ENCODE data around the gene PTPRN2. TPM values are rescaled to one million over a fixed set of nuclear protein-coding genes. Genes with fewer than 3 reads are reported as not detected.

The PTPRN2 gene
- total RNA-seq, 2 experiments from 2014 or later, result 0.70 TPM; not detected in 1

DNA sequence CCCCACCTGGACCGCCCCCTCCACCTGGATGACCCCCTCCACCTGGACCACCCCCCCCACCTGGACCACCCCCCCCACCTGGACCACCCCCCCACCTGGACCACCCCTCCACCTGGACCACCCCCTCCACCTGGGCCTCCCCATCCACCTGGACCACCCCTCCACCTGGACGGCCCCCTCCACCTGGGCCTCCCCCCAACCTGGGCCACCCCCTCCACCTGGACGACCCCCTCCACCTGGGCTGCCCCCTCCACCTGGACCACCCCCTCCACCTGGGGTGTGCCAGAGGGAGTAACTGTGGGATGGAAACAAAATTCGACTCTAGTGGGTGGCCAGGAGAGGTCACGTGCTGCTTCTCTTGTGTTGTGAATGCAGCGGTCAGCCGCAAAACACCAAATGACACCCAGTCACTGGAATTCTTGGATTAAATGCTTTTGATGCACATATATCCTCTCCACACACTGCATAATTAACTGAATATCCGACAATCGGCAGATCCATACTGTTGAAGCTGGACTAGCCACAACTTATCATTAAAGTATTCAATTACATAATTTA is 316.7 kb downstream of the PTPRN2 start:
- Histone ChIP-seq H2AFZ (ENCODE audit: low read length) (no peak overlapping the region), H3K9me3 (ENCODE audit: low read length) (no peaks in the 10 kb centered on the region), H3K4me1 (ENCODE audit: insufficient read depth, low read length, poor library complexity, severe bottlenecking) (no peaks in the 10 kb centered on the region), H3K36me3 (ENCODE audit: insufficient read depth, low read length) (no peaks in the 10 kb centered on the region), H3K4me2 (ENCODE audit: low read length) (no peak overlapping the region), H3K9me2 (ENCODE audit: insufficient read depth, low read length) (no peaks in the 10 kb centered on the region), H3K4me3 (ENCODE audit: low read depth, low read length, poor library complexity, severe bottlenecking) (no peak overlapping the region), H3K79me2 (ENCODE audit: insufficient read depth, low read depth, low read length) (no peaks in the 10 kb centered on the region), H4K20me1 (ENCODE audit: insufficient read depth, low read length) (no peaks in the 10 kb centered on the region), H3K27ac (ENCODE audit: low read depth, low read length, poor library complexity, severe bottlenecking) (no peak overlapping the region)
- CTCF ChIA-PET (ENCODE audit: unreplicated experiment), result no interaction called here
- BruUV-seq (replicated peaks), result no TSS peak
- no peak for DNase-seq (ENCODE audit: low spot score)
- POLR2A ChIA-PET, result no interaction called here
- TF ChIP-seq EZH2phosphoT487 (IDR thresholded peaks at IDR 0.05; ENCODE audit: borderline replicate concordance, low read depth, low read length) (no peak), CTCF (conservative IDR thresholded peaks at IDR 0.05; ENCODE audit: low read length) (no peak)
- intact Hi-C loops (cut with micrococcal nuclease; ENCODE audit: unreplicated experiment), result no loop called here

DNA sequence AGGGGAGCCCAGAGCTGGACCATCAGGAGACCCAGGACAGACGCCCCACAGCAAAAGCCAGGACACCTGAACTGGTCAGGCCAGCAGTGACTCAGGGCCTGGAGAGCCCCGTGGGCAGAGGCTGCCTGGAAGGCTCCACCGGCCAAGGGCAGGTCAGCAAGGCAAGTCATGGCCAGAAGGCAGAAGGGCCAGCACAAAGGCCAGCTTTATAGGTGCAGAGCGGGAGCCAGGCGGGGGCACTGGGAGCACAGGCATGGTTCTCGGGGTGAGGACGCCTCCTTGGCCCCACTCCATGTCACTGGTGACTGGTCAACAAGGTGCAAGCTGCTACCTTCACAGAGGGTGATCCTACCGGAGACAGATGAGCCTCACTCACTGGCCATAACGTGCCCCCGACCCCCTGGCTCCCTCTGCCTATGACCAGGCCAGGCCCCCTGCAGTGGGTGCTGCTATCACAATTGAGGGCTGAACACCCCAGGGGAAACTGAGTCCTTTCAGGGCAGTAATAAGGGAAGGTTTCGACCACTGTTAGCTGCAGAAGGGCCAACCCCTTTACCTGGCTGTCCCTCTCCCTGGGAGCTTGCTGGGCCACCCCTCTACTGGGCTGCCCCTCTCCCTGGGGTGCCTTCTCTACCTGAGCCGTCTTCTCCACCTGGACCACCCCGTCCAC is 317.4 kb downstream of the PTPRN2 start:
- no TSS peak for BruUV-seq (replicated peaks)
- ChIA-PET POLR2A (no interaction called here), CTCF (ENCODE audit: unreplicated experiment) (no interaction called here)
- Histone ChIP-seq H3K4me2 (ENCODE audit: low read length) (no peak overlapping the region), H2AFZ (ENCODE audit: low read length) (no peak overlapping the region), H3K9me3 (ENCODE audit: low read length) (no peaks in the 10 kb centered on the region), H4K20me1 (ENCODE audit: insufficient read depth, low read length) (no peaks in the 10 kb centered on the region), H3K9me2 (ENCODE audit: insufficient read depth, low read length) (no peaks in the 10 kb centered on the region), H3K79me2 (ENCODE audit: insufficient read depth, low read depth, low read length) (no peaks in the 10 kb centered on the region), H3K4me1 (ENCODE audit: insufficient read depth, low read length, poor library complexity, severe bottlenecking) (no peaks in the 10 kb centered on the region), H3K4me3 (ENCODE audit: low read depth, low read length, poor library complexity, severe bottlenecking) (no peak overlapping the region), H3K27ac (ENCODE audit: low read depth, low read length, poor library complexity, severe bottlenecking) (no peak overlapping the region), H3K36me3 (ENCODE audit: insufficient read depth, low read length) (no peaks in the 10 kb centered on the region)
- no peak for TF ChIP-seq EZH2phosphoT487 (IDR thresholded peaks at IDR 0.05; ENCODE audit: borderline replicate concordance, low read depth, low read length)
- no peak for TF ChIP-seq CTCF (conservative IDR thresholded peaks at IDR 0.05; ENCODE audit: low read length)
- DNase-seq (ENCODE audit: low spot score), result no peak
- intact Hi-C loops (cut with micrococcal nuclease; ENCODE audit: unreplicated experiment), result no loop called here

DNA sequence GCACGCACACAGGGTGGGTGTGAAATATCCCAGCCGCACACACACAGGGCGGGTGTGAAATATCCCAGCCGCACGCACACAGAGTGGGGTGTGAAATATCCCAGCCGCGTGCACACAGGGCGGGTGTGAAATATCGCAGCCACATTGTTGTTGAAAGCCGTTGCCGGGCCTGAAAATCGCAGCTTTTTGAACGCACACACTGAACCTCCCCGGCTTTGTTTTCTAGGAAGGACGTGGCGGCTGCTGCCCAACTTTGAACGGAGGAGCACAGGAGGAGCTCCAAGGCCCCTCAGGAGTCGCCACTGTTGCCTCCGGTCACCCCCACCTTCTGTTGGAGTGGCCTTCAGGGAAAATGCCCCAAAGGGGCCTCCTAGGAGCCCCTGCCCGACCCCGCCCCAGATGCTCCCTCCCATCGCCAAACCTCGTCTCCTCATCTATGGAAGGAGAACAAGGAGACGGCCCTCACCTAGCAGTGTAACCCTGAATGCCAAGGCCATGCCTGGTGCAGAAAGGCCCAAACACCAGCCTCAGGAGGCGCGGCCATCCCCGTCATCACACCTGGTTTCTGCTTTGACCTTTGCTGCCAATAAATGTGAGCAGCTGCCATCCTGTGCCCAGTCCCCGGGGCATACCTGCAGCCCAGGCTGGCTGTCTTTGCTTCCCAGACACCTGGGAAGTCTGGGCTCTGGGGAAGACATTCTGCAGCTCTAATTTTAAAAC is 318.6 kb downstream of the PTPRN2 start:
- no peak for TF ChIP-seq CTCF (conservative IDR thresholded peaks at IDR 0.05; ENCODE audit: low read length)
- no peak for TF ChIP-seq EZH2phosphoT487 (IDR thresholded peaks at IDR 0.05; ENCODE audit: borderline replicate concordance, low read depth, low read length)
- intact Hi-C loops (cut with micrococcal nuclease; ENCODE audit: unreplicated experiment), result no loop called here
- ChIA-PET CTCF (ENCODE audit: unreplicated experiment) (no interaction called here), POLR2A (no interaction called here)
- Histone ChIP-seq H3K36me3 (ENCODE audit: insufficient read depth, low read length) (no peaks in the 10 kb centered on the region), H3K9me3 (ENCODE audit: low read length) (peaks cover 2% of the 10 kb centered on the region; the same call in 1 of the 2 replicates), H3K27ac (ENCODE audit: low read depth, low read length, poor library complexity, severe bottlenecking) (no peak overlapping the region), H3K4me3 (ENCODE audit: low read depth, low read length, poor library complexity, severe bottlenecking) (no peak overlapping the region), H3K9me2 (ENCODE audit: insufficient read depth, low read length) (no peaks in the 10 kb centered on the region), H2AFZ (ENCODE audit: low read length) (no peak overlapping the region), H3K79me2 (ENCODE audit: insufficient read depth, low read depth, low read length) (no peaks in the 10 kb centered on the region), H4K20me1 (ENCODE audit: insufficient read depth, low read length) (no peaks in the 10 kb centered on the region), H3K4me2 (ENCODE audit: low read length) (no peak overlapping the region), H3K4me1 (ENCODE audit: insufficient read depth, low read length, poor library complexity, severe bottlenecking) (no peaks in the 10 kb centered on the region)
- no peak for DNase-seq (ENCODE audit: low spot score)
- no TSS peak for BruUV-seq (replicated peaks)

Measured in OCI-LY7 (cell line).